Measurements from ENCODE around the gene ECD.
A peak's percentile ranks its signal among the peaks of the same experiment; 100 is the strongest.
"Not testable (repeated sequence)": the region's sequence is repeated elsewhere in the genome, so short reads cannot be mapped to it uniquely, and the experiment has no call there.

Gene ECD

DNA sequence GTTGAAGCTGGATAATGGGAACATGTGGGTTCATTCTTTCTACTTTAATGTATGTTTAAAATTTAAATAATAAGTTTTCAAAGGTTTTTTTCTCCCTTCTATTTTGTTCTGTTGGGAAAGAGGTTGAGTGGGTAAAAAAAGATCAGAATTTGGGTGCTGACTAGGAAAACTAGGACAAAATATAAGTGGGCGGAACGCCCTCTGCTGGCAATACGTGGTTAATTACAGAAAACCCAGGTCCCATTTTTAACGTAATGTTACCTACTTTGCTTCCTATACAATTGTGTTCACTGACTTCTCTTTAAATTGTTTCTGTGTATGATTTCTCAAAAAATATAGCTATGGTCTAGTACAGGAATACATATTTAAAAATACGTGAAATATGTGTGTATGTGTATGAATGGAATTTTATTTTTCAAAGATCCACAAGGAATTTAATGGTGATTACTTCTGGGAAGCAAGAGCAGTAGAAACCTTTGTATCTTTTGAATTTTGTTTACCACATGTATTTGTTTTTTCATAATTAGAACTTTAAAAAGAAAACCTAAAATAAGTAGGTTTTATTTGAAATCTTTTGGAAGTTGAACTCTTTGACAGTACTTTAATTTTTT lies 8.7 kb downstream of the ECD start:
- peak; percentile 62 for DNase-seq

DNA sequence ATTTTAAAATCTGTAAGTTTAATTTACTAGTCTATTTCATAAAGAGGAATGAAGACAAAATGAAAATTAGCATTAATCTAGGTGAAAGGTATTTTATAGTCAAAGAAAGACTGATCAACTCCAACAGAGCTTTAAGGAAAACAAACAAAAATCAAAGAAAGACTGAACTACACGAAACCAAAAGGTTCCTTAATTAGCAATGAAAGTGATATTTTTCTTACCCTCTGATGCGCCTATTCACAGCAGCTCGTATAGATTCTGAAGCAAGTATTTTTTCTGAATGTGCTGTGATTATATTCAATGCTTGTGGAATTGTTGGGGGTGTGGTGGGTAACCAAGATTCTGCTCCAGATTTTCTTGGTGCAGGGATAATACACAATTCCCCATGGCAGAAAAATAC lies 11.8 kb downstream of the ECD start:
- DNase-seq = no peak

DNA sequence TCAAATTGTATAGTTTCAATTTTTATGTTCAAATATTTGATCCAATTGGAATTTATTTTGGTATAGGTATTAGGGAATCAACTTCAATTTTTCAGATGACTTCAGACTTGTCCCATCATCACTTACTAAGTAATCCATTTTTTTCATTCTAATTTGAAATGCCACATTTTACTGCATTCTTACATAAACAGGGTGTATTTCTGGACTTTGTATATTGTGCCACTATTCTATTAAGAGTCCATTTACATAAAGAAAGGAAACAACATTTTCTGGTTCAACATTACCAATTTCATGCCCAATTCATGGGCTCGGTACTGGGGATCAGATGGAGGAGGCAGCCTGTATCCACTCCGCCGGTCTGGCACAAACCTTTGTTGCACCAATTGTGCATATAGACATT lies 15.8 kb downstream of the ECD start:
- no peak for DNase-seq

DNA sequence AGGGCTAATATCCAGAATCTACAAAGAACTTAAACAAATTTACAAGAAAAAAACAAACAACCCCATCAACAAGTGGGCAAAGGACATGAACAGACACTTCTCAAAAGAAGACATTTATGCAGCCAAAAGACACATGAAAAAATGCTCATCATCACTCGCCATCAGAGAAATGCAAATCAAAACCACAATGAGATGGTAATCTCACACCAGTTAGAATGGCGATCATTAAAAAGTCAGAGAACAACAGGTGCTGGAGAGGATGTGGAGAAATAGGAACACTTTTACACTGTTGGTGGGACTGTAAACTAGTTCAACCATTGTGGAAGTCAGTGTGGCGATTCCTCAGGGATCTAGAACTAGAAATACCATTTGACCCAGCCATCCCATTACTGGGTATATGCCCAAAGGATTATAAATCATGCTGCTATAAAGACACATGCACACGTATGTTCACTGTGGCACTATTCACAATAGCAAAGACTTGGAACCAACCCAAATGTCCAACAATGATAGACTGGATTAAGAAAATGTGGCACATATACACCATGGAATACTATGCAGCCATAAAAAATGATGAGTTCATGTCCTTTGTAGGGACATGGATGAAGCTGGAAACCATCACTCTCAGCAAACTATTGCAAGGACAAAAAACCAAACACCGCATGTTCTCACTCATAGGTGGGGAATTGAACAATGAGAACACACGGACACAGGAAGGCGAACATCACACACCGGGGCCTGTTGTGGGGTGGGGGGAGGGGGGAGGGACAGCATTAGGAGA lies 17.0 kb downstream of the ECD start:
- not testable (repeated sequence) for DNase-seq

DNA sequence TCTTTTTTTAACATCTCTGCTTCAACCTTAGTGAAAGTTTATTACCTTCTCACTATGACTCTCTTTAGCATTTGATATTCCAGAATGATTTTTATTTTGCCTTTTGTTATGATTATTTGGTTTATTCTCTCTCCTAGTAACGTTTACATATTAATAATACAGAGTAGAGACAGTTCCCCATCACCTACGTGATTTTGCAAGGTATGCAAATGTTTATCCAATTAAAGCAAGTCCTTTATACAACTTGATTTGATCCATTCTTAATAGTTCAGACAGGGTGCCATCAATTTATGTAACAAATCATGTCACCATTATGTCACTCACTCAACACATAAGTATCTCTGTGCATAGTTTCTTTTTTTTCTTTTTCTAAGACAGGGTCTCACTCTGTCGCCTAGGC lies 26.2 kb downstream of the ECD start:
- DNase-seq = no peak

DNA sequence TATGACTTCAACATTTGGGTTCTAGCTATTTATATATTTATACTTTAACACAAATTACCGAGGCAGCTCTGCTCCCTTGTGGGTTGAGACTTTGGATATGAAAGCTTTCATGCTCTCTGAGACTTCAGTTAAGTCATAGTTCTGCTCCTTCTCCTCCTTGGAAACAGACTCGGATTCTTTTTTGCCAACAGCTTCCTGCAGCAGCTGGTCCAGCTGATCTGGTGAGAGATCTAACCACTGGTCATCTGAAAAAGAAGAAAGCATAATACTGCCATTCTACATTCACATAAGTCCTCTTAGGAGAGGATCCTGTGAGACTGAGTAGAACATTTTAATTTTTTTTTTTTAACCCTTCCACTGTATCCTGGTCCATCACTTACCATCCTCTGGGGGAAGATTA lies 28.6 kb downstream of the ECD start:
- DNase-seq = no peak

DNA sequence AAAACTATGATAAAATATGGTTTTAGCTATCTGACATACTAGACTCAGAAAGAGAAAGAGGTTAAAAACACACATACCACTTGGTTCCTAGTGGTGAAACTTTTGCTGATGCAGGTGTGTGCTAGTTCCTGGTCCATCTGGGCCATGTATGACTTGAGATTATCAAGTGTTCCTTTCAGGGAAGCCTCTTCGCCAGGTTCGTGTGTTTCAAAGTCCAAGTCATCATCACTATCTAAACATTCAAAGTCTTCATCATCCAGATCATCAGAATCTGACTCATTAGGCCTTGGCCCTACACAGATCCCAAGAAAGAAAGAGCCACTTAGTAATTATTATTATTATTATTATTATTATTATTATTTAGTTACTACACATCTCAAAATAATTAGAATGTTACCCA lies 31.2 kb downstream of the ECD start:
- DNase-seq = no peak

DNA sequence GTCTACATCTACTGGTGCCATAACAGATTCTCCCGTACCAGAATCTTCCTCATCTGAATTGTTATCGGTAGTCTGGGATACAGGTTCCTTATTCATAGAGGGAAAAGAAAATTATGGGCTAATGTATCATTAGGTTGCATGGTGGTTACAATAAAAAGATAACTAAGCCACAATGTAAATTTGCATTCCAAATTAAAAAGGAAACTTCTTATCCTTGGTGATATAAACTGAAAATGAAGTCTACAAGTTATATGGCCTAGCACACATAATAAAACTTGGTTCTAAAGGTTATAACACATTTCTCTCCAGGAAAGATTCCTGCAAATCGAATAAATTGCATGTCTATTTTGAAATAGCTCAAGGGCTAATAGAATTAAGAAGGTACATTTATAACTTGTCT lies 33.1 kb downstream of the ECD start:
- no peak for DNase-seq

DNA sequence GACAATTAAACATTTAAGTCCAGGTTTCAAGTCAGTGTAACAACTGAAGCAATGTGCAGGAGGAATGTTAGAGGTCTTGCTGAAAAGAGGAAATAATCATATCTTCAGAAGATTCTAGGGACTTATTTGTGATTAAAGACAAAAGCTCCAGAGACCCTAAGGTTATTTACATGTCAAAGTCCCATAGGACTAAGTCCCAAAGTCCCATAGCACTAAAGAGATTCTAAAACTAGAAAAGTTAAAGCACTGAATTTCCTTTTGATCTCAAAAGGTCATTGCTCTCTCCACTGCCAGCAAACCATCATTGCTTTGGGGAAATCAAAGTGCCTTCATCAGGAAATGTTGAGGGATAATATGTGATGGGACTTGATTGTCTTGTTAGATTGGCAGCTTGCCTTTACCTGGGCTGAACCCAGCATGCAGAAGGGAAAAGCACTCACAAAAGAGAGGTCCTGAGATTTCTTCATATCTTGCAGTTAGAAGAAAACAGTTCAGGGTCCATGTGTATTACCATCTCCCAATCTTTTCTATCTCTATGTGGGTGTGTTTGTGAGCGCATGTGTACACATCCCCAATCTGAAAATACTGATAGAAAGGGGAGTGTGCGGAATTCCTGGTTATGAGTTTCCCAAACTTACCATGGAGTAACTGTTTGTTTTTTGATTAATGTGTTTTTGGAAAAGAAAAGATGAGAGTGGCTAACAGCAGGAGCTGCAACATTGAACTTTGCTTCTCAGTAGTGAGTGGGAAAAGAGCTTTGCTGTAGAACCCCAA lies 35.7 kb downstream of the ECD start:
- no peak for DNase-seq

DNA sequence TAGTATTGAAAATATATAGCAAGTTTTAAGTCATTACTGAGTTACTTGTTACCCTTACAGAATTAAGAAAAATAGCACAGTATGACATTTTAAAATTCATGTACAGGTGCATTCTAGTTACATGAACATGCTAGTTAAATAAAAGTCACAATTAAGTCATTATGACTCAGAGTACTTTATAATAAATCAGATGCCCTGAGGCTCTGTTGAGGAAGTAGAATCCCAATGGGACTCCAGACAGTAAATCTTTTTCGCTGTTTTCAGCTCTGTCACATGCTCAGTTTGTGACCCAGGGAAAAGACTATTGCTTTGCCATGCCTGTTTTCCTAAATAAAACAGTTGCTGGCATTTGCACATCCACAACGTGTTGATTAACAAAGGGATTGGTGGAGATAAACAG lies 36.5 kb downstream of the ECD start:
- no peak for DNase-seq

DNA sequence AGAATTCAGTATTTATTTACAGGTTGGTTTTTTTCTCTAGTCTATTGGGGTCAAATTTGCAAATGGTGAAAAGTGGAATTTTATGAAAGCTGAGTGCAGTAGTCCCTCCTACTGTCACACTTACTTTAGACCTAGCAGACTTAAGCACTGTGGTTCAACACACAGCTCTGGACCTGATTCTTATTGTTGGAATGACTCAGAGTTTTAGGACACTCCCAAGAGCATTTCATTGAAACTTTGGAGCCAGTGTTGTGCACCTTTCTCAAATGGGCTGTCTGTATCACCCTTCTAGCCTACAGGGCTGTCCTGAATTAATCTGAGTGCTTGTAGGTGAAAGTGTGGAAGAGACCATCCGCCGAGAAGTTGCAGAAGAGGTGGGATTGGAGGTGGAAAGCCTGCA lies 41.5 kb downstream of the ECD start:
- no peak for DNase-seq

DNA sequence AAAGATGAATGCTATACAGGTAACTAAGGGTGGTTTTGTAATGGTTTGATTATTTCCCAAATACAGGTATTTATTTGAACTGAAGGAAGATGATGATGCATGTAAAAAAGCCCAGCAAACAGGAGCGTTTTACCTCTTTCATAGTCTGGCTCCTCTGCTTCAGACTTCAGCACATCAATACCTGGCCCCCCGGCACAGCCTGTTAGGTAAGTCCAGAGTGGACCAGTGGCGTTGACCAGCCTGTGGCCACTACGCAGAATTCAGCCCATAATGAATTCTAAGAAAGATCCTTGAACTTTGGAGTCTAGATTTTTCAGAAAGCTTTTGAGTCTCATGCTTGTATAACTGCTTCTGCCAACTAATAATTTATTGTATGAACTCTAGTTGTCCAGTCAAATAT lies 47.9 kb downstream of the ECD start:
- DNase-seq = no peak

DNA sequence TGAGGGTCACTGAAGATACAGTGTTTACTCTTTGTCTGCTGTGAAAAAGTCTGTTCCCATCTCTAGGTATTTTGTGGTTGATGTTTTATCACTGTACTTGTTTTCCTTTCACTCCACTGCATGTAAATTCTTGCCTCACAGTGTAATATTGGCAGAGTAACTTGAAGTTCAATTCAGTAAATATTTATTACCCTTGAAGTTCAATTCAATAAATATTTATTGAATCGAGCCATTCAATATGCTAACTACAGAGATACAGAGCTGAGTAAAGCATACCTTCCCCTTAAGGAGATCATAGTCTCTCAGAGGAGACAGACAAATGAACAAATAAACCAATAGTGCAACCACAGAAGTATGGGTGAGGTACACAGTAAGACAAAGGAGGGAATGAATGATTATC lies 48.4 kb downstream of the ECD start:
- no peak for DNase-seq

DNA sequence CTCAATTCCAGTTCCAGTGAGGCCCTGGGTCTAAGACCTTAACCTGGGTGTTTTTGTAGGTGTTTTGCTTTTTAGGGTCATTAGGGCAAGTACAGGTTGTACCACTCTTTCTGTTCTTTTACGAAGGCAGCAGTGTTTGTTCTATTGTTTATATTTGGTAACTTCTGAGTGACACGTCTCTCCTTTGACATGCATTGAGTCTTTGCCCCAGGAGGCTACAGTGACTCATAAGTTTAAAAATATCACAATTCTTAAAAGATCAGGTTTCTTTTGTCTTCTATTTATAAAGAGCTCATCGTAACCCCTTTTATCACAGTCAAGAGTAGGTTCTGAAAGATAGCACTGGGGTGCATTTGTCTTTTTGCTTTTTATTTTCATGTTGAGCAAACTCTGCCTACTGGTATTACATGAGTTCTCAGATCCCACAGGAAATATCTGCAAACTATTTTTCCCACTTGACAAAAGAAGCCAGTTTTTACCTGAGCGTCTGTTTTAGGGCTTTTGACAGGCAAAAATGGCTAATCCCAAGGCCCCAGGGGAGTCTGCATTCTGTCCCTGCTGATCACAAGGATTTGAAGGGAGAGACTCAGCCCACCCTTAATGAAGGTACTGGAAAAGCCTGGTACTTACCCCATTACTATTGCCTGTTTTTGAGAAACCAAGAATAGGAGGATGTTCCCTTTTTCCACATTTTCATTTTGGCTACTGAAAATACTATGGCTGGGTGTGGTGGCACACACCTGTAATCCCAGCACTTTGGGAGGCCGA lies 49.6 kb downstream of the ECD start:
- no peak for DNase-seq

DNA sequence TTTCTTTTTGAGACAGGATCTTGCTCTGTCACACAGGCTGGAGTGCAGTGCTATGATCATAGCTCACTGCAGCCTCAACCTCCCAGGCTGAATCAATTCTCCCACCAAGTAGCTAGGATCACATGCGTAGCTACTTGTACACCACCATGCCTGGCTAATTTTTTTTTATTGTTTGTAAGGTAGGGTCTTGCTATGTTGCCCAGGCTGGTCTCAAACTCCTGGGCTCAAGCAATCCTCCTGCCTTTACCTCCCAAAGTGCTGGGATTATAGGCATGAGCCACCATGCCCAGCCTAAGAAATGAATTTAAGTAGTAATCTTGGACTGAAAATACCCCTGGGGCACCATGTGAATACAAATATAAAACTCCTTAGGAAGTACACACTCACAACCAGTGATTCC lies 51.8 kb downstream of the ECD start:
- no peak for DNase-seq

DNA sequence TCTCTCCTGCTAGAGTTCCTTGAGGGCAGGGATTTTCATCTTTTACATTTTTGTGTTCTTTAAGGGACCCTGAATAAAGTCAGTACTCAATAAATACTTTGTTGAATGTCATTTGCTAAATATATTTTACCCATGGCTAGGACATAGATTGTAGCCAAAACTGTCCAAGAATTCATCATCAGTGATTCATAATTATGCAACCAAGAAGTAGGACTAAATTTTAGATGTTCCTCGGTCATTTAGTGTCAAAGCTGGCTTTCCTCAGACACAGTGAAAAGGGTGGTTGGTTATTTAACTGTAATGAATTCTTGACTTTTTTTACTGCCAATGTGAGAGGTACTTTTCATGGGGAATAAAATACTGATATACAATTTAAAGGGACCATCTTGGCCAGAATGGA lies 54.3 kb downstream of the ECD start:
- DNase-seq = no peak

DNA sequence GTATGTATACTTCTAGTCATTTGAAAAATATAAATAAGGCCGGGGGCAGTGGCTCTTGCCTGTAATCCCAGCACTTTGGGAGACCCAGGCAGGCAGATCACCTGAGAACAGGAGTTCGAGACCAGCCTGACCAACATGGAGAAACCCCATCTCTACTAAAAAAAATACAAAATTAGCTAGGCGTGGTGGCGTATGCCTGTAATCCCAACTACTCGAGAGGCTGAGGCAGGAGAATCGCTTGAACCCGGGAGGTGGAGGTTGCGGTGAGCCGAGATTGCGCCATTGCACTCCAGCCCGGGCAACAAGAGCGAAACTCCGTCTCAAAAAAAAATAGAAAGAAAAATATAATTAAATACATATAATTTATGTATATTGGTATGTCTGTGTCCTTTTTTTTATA lies 55.8 kb downstream of the ECD start:
- DNase-seq = not testable (repeated sequence)

DNA sequence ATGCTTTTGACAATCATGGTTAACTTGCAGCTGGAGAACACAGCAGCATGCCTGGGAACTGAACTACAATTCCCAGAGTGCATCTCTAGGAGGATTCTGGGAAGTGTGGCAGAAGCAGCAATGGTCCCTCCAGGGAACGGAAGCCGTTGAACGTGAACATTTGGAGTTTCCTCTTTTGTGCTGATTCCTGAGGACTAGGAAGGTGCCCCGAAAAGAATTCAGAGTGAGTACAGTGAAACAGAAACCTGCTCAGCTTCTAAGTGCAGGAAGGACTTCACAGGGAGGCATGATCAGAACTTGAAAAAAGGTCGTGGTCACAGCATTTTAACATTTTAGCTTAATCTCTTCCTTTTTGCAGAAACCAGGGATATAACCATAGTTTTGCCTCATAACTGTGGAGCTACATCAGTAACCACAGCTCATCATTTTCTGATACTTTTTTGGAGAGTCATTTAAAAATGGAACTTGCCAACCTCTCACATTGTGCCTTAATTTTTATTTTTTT lies 57.4 kb downstream of the ECD start, which contains the start of gene NUDT13:
Gene NUDT13, plus strand, starts transcription at position 111 of the 505 bp plus-strand sequence. CDS start 3,911 bp downstream, outside the sequence.
- peak; percentile 74 for DNase-seq

DNA sequence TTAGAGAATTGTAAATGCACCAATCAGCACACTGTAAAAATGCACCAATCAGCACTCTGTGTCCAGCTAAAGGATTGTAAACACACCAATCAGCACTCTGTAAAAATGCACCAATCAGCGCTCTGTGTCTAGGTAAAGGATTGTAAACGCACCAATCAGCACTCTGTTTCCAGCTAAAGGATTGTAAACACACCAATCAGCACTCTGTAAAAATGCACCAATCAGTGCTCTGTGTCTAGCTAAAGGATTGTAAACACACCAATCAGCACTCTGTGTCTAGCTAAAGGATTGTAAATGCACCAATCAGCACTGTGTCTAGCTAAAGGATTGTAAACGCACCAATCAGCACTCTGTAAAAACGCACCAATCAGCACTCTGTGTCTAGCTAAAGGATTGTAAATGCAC lies 58.6 kb downstream of the ECD start:
- not testable (repeated sequence) for DNase-seq

DNA sequence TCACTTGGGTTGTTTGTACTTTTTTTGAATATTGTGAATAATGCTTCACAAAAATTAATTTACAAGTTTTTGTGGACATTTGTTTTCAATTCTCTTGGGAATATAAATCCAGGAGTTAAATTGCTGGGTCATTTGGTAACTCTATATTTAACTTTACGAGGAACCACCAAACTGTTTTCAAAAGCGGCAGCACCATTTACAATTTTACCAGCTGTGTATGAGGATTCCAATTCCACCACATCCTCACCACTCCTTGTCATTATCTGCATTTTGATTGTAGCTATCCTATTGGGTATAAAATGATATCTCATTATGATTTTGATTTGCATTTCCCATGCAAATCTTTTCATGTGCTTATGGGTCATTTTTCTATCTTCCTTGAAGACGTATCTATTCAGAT lies 61.5 kb downstream of the ECD start:
- DNase-seq = no peak

DNA sequence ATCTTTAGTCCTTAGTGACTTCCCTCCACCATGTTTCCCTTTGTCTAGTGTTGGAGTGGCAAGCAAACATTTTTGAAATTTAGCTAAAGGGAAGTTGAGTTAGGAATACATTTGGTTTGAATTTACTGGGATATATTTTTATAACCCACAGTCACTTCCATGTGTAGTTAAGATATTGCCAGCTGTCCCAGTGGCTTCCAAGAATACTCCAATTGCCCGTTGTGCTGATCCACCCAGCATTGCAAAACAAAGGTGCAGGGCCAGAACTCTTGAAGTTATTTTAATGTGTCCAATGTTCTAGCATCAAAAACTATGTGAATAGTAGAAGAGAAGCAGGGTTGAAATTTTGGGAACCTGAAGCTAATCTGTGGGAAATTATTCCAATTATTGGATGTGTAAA lies 68.7 kb downstream of the ECD start:
- no peak for DNase-seq

DNA sequence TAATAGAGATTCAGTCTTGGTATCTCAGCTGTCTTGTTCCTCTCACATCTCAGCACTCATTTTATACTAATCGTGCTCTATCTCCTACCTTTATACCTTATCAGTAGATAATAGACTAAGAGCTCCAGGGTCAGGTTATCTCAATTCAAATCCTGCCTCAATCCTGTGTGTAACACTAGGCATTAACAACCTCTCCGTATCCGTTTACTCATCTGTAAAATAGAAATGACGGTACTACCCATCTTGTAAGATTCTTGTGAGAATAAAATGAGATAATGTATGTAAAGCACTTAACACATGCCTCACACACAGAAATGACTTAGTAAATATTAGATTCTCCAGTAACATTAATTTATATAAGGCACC lies 70.5 kb downstream of the ECD start:
- no peak for DNase-seq

All from activated CD4-positive, alpha-beta T cell treated with anti-CD3 and anti-CD28 coated beads, Interleukin-10, Interleukin-2, amounts not matched to agents 100 ng/mL and 50 ng/mL, durations not matched to agents 16 hours and 8 hours (primary cell).